AG09309 (cell line): ENCODE measurements around the gene LLGL2.

Source experiments
- DNase-seq: peaks from one replicate; pipeline ENCODE4 v3.0.0-alpha.2; 2010; ENCODE audit warnings: low read depth
- H3K4me3 ChIP-seq: 2 replicates; pipeline ENCODE4 v1.5.1; 2011; ENCODE audit warnings: mild to moderate bottlenecking, low read depth, low read length, moderate library complexity; ENCODE audit not compliant: control insufficient read depth
- CTCF ChIP-seq: IDR thresholded peaks from 2 replicates; pipeline ENCODE4 v1.5.1; 2011; ENCODE audit warnings: mild to moderate bottlenecking, low read depth, low read length, inconsistent platforms; ENCODE audit not compliant: insufficient read depth, control insufficient read depth; ENCODE audit errors: missing control alignments

LLGL2 gene

GRCh38 chr17:75542728-75543336 lies 17.3 kb downstream of the LLGL2 start:
- TF ChIP-seq CTCF: no peak
- DNase-seq: no peak
- H3K4me3 ChIP-seq: no peak overlapping the region

- no peak for DNase-seq
- no peak overlapping the region for H3K4me3 ChIP-seq
- no peak for TF ChIP-seq CTCF
Measured at GRCh38 chr17:75544250-75544649, 18.8 kb downstream of the LLGL2 start.

- no peak overlapping the region for H3K4me3 ChIP-seq
- no peak for TF ChIP-seq CTCF
- no peak for DNase-seq
Measured at GRCh38 chr17:75546181-75546580, 20.7 kb downstream of the LLGL2 start.

GRCh38 chr17:75547091-75547490 lies 21.6 kb downstream of the LLGL2 start:
- no peak for DNase-seq
- TF ChIP-seq CTCF: no peak
- no peak overlapping the region for H3K4me3 ChIP-seq

GRCh38 chr17:75548813-75549212 lies 23.3 kb downstream of the LLGL2 start:
- no peak overlapping the region for H3K4me3 ChIP-seq
- TF ChIP-seq CTCF: no peak
- no peak for DNase-seq

GRCh38 chr17:75549246-75550138 lies 24.0 kb downstream of the LLGL2 start:
- no peak overlapping the region for H3K4me3 ChIP-seq
- no peak for TF ChIP-seq CTCF
- no peak for DNase-seq
